Gastrocnemius medialis (tissue), 4 donors: ENCODE data around the gene STK35. TPM values are rescaled to one million over a fixed set of nuclear protein-coding genes. Genes with fewer than 3 reads are reported as not detected.
"Not testable (repeated sequence)": the region's sequence is repeated elsewhere in the genome, so short reads cannot be mapped to it uniquely, and the experiment has no call there.

Source experiments
- ATAC-seq, 2 donors: fragments of 150-250 bp; one replicate each; pipeline ENCODE4 v1.9.1; 2016
- DNase-seq, 2 donors: peaks; one replicate each; pipeline ENCODE4 v3.0.0-alpha.2; 2019
- H3K27ac ChIP-seq, 4 donors: fragments of 200-600 bp; sonication (generic); 1 replicate in 1 of 4; 2 replicates in 3 of 4; pipeline ENCODE4 v1.5.1; 2016 to 2018; ENCODE audit warnings: mild to moderate bottlenecking in 2 of 4, moderate library complexity in 1 of 4
- H3K27me3 ChIP-seq, 3 donors: fragments of 200-600 bp; sonication (generic) in 2 of 3; 1 replicate in 1 of 3; 2 replicates in 2 of 3; pipeline versions ENCODE4 v1.5.1 to v1.6.0; 2016 to 2019; ENCODE audit warnings: mild to moderate bottlenecking in 1 of 3, moderate library complexity in 1 of 3
- H3K36me3 ChIP-seq, 2 donors: fragments of 200-600 bp; sonication (generic) in 1 of 2; one replicate each; pipeline ENCODE4 v1.5.1; 2017 to 2018
- H3K4me1 ChIP-seq, 2 donors: fragments of 200-600 bp; sonication (generic) in 1 of 2; one replicate each; pipeline ENCODE4 v1.5.1; 2016 to 2017; ENCODE audit warnings: mild to moderate bottlenecking in 2 of 2
- H3K4me3 ChIP-seq, 4 donors: fragments of 200-600 bp; sonication (generic) in 3 of 4; 1 replicate in 1 of 4; 2 replicates in 3 of 4; pipeline ENCODE4 v1.5.1; 2016 to 2019; ENCODE audit warnings: mild to moderate bottlenecking in 2 of 4
- H3K9me3 ChIP-seq, 3 donors: fragments of 200-600 bp; sonication (generic) in 2 of 3; 1 replicate in 1 of 3; 2 replicates in 2 of 3; pipeline ENCODE4 v1.5.1; 2016 to 2019
- CTCF ChIP-seq, 5 experiments: fragments of 450-650 bp in 3 of 5; fragments of 200-600 bp in 2 of 5; sonication (generic) in 2 of 5; IDR thresholded peaks in 4 of 5; conservative IDR thresholded peaks in 1 of 5; 1 replicate in 4 of 5; 2 replicates in 1 of 5; pipeline ENCODE4 v1.5.1; 2016 to 2019; ENCODE audit warnings: antibody characterized with exemption in 5 of 5, mild to moderate bottlenecking in 3 of 5, moderate library complexity in 3 of 5
- POLR2A ChIP-seq, 2 donors: fragments of 450-650 bp; IDR thresholded peaks; one replicate each; pipeline ENCODE4 v1.6.1; 2017; ENCODE audit warnings: antibody characterized with exemption in 2 of 2, mild to moderate bottlenecking in 2 of 2, moderate library complexity in 2 of 2
- in situ Hi-C, 4 donors: fragments of 200-750 bp; cut with MboI; loops; one replicate each; pipeline versions ENCODE4 v1.15.0 to v1.8.0; 2017; ENCODE audit warnings: low sequenced_read_pairs in 4 of 4
- intact Hi-C: fragments of 100-400 bp; cut with DNase I; formaldehyde crosslinking; loops from one replicate; pipeline ENCODE4 v1.15.1; 2023; ENCODE audit warnings: low total_unique reads
- total RNA-seq, 4 donors: library from RNA; depleted of rRNA; stranded (reverse); fragments of >200 nt; gene quantifications; one replicate each; pipeline versions ENCODE4 v1.1.0 to v1.2.3, GENCODE V29; 2016

STK35 gene
- total RNA-seq, 4 donors from 2014 or later: 2.9 to 9.1 (median 6.3) TPM

GRCh38 chr20:2168946-2169345 is 67.3 kb downstream of the STK35 start:
- Histone ChIP-seq H3K36me3 (no peaks in the 10 kb centered on the region), H3K4me3 (no peak overlapping the region), H3K9me3 (no peaks in the 10 kb centered on the region), H3K27me3 (no peaks in the 10 kb centered on the region), H3K4me1 (no peaks in the 10 kb centered on the region), H3K27ac (no peak overlapping the region)
- ATAC-seq (no peak), DNase-seq (no peak)
- intact Hi-C loops: no loop called here
- TF ChIP-seq CTCF (IDR thresholded peaks at IDR 0.05 in 4 of 5, conservative IDR thresholded peaks at IDR 0.05 in 1 of 5) (no peak), POLR2A (IDR thresholded peaks at IDR 0.05) (no peak)
- in situ Hi-C loops: loop anchor here in 3 of 4 donors (10.0 to 25.0 kb wide), 2 partner anchors 84 to 407 kb away; no protein-coding TSS in a partner anchor

GRCh38 chr20:2169456-2170088 is 67.9 kb downstream of the STK35 start:
- no peak overlapping the region for H3K27ac ChIP-seq
- in situ Hi-C loops (loop anchor here (5.0 to 25.0 kb wide), 5 partner anchors 85 to 407 kb away; no protein-coding TSS in a partner anchor), intact Hi-C loops (loop anchor here (5.0 kb wide), 1 partner anchor 67 kb away; the partner anchor contains the start of gene STK35)
- TF ChIP-seq POLR2A (IDR thresholded peaks at IDR 0.05): no peak
- H3K9me3 ChIP-seq: no peaks in the 10 kb centered on the region
- no peaks in the 10 kb centered on the region for H3K4me1 ChIP-seq
- no peaks in the 10 kb centered on the region for H3K36me3 ChIP-seq
- DNase-seq (no peak), ATAC-seq (no peak)
- H3K27me3 ChIP-seq: no peaks in the 10 kb centered on the region
- H3K4me3 ChIP-seq: no peak overlapping the region

GRCh38 chr20:2170404-2170803 is 68.8 kb downstream of the STK35 start:
- in situ Hi-C loops: loop anchor here (5.0 to 25.0 kb wide), 5 partner anchors 86 to 408 kb away; no protein-coding TSS in a partner anchor
- intact Hi-C loops: loop anchor here (5.0 kb wide), 1 partner anchor 68 kb away; the partner anchor contains the start of gene STK35
- TF ChIP-seq POLR2A (IDR thresholded peaks at IDR 0.05): no peak
- TF ChIP-seq CTCF (IDR thresholded peaks at IDR 0.05 in 4 of 5, conservative IDR thresholded peaks at IDR 0.05 in 1 of 5): no peak
- DNase-seq (no peak), ATAC-seq (no peak)
- H3K4me3 ChIP-seq: no peak overlapping the region
- no peaks in the 10 kb centered on the region for H3K4me1 ChIP-seq
- H3K9me3 ChIP-seq: no peaks in the 10 kb centered on the region
- H3K27me3 ChIP-seq: no peaks in the 10 kb centered on the region
- H3K36me3 ChIP-seq: no peaks in the 10 kb centered on the region
- H3K27ac ChIP-seq: no peak overlapping the region

GRCh38 chr20:2171266-2171790 is 69.7 kb downstream of the STK35 start:
- DNase-seq (no peak), ATAC-seq (no peak)
- Histone ChIP-seq H3K4me3 (no peak overlapping the region), H3K27me3 (no peaks in the 10 kb centered on the region), H3K36me3 (no peaks in the 10 kb centered on the region), H3K4me1 (no peaks in the 10 kb centered on the region), H3K27ac (no peak overlapping the region), H3K9me3 (no peaks in the 10 kb centered on the region)
- intact Hi-C loops (loop anchor here (5.0 kb wide), 1 partner anchor 69 kb away; the partner anchor contains the start of gene STK35), in situ Hi-C loops (loop anchor here (5.0 to 25.0 kb wide), 5 partner anchors 87 to 409 kb away; no protein-coding TSS in a partner anchor)
- TF ChIP-seq POLR2A (IDR thresholded peaks at IDR 0.05) (no peak), CTCF (IDR thresholded peaks at IDR 0.05 in 4 of 5, conservative IDR thresholded peaks at IDR 0.05 in 1 of 5) (no peak)

- not testable (repeated sequence) for H3K9me3 ChIP-seq, DNase-seq, H3K27ac ChIP-seq, ATAC-seq, H3K27me3 ChIP-seq, H3K36me3 ChIP-seq, H3K4me3 ChIP-seq, H3K4me1 ChIP-seq
- in situ Hi-C loops (loop anchor here (5.0 to 25.0 kb wide), 5 partner anchors 87 to 410 kb away; no protein-coding TSS in a partner anchor), intact Hi-C loops (loop anchor here (1.0 to 5.0 kb wide), 5 partner anchors 70 to 407 kb away; partner anchors contain the start of gene STK35)
Measured at GRCh38 chr20:2171840-2172239, 70.2 kb downstream of the STK35 start.
